HCT116 (cell line): ENCODE data around the gene AOC1. TPM values are rescaled to one million over a fixed set of nuclear protein-coding genes. Genes with fewer than 3 reads are reported as not detected.

ENCODE experiments used
- ATAC-seq: fragments of 200-7000 bp; cut with Tn5 transposase; 2 replicates; pipeline ENCODE4 v1.9.1; 2020; ENCODE audit warnings: mild to moderate bottlenecking, moderate library complexity
- BruUV-seq: library from RNA; stranded (reverse); fragments of 400-500 nt; replicated peaks from 2 replicates; lab custom pipeline; 2021; lab: Mats Ljungman, UMichigan
- CTCF ChIA-PET: fragments of 300-600 bp; sonication (Branson Sonifier 250); formaldehyde crosslinking; loops from one replicate; lab custom pipeline; 2021; ENCODE audit warnings: antibody characterized with exemption; lab: Charles Lee
- POLR2A ChIA-PET: fragments of 300-600, 350-600 bp; sonication (Branson Sonifier 250); formaldehyde crosslinking; loops from one replicate; lab custom pipeline; 2021; ENCODE audit warnings: antibody characterized with exemption; lab: Charles Lee
- RAD21 ChIA-PET, 2 experiments: fragments of 300-600 bp; sonication (Branson Sonifier 250); formaldehyde crosslinking; loops; one replicate each; lab custom pipeline; 2023; ENCODE audit warnings: low total read pairs in 2 of 2; ENCODE audit not compliant: uncharacterized antibody in 2 of 2, unreplicated experiment in 2 of 2, low non-redundant PET in 1 of 2; lab: Charles Lee
- DNase-seq: peaks from one replicate; pipeline ENCODE4 v3.0.0-alpha.2; 2010; ENCODE audit warnings: low read depth, low spot score
- H2AFZ ChIP-seq: fragments of 200-600 bp; shearing (Covaris generic), sonication (generic); 2 replicates; pipeline ENCODE4 v1.6.1; 2017; ENCODE audit warnings: low read depth, mixed run types, mixed read lengths, antibody characterized with exemption, low read length; ENCODE audit not compliant: poor library complexity, severe bottlenecking
- H3K27ac ChIP-seq: 2 replicates; pipeline ENCODE4 v1.5.1; 2012; ENCODE audit warnings: low read depth, low read length
- H3K27me3 ChIP-seq: fragments of 200-600 bp; sonication (generic); 2 replicates; pipeline ENCODE4 v1.6.1; 2016; ENCODE audit warnings: mixed run types, low read length, mixed read lengths; ENCODE audit not compliant: insufficient read depth
- H3K36me3 ChIP-seq, 2 experiments: fragments of 200-500 bp in 1 of 2; fragments of 200-600 bp in 1 of 2; sonication (Bioruptor generic) in 1 of 2; sonication (generic) in 1 of 2; 2 replicates each; pipeline versions ENCODE4 v1.5.1 to v1.6.1; 2014 to 2016; ENCODE audit warnings: low read length in 2 of 2, inconsistent platforms in 1 of 2, mixed read lengths in 1 of 2, mixed run types in 1 of 2; ENCODE audit not compliant: insufficient read depth in 2 of 2, control insufficient read depth in 1 of 2
- H3K4me1 ChIP-seq, 2 experiments: fragments of 200-600 bp in 1 of 2; sonication (generic) in 1 of 2; 2 replicates each; pipeline versions ENCODE4 v1.5.1 to v1.6.1; 2012 to 2017; ENCODE audit warnings: low read length in 2 of 2, inconsistent platforms in 1 of 2, mild to moderate bottlenecking in 1 of 2, mixed read lengths in 1 of 2, mixed run types in 1 of 2, moderate library complexity in 1 of 2; ENCODE audit not compliant: insufficient read depth in 2 of 2, control insufficient read depth in 1 of 2
- H3K4me2 ChIP-seq: fragments of 200-600 bp; sonication (generic); 2 replicates; pipeline ENCODE4 v1.6.1; 2017; ENCODE audit warnings: mixed run types, low read length, mixed read lengths
- H3K4me3 ChIP-seq, 2 experiments: fragments of 200-600 bp in 1 of 2; sonication (generic) in 1 of 2; replicated peaks in 1 of 2; 2 replicates each; pipeline ENCODE4 v1.5.1; 2011 to 2016; ENCODE audit warnings: low read length in 2 of 2, control low read depth in 1 of 2, low read depth in 1 of 2, mild to moderate bottlenecking in 1 of 2, mixed read lengths in 1 of 2, mixed run types in 1 of 2
- H3K79me2 ChIP-seq: fragments of 200-600 bp; sonication (generic); 2 replicates; pipeline ENCODE4 v1.6.1; 2017; ENCODE audit warnings: mild to moderate bottlenecking, mixed run types, low read length, moderate library complexity, mixed read lengths; ENCODE audit not compliant: insufficient read depth
- H3K9ac ChIP-seq: fragments of 200-600 bp; sonication (generic); 2 replicates; pipeline ENCODE4 v1.6.1; 2016; ENCODE audit warnings: low read length, mixed read lengths
- H3K9me2 ChIP-seq: fragments of 200-600 bp; sonication (generic), shearing (Covaris generic); 2 replicates; pipeline ENCODE4 v1.6.1; 2017; ENCODE audit warnings: mixed run types, mild to moderate bottlenecking, moderate library complexity; ENCODE audit not compliant: insufficient read depth
- H3K9me3 ChIP-seq, 2 experiments: fragments of 200-500 bp in 1 of 2; fragments of 200-600 bp in 1 of 2; sonication (Bioruptor generic) in 1 of 2; sonication (generic) in 1 of 2; 2 replicates each; pipeline ENCODE4 v1.6.1; 2014 to 2017; ENCODE audit warnings: low read length in 2 of 2, mixed read lengths in 2 of 2, inconsistent platforms in 1 of 2, low read depth in 1 of 2, mild to moderate bottlenecking in 1 of 2, mixed run types in 1 of 2, moderate library complexity in 1 of 2; ENCODE audit not compliant: control insufficient read depth in 1 of 2, insufficient read depth in 1 of 2
- H4K20me1 ChIP-seq: fragments of 200-600 bp; sonication (generic), shearing (Covaris generic); 2 replicates; pipeline ENCODE4 v1.6.1; 2017; ENCODE audit warnings: mixed run types, mild to moderate bottlenecking, moderate library complexity; ENCODE audit not compliant: insufficient read depth
- CEBPB ChIP-seq: IDR thresholded peaks from 2 replicates; pipeline ENCODE4 v1.6.1; 2012; ENCODE audit warnings: low read depth
- CTCF ChIP-seq, 3 experiments: fragments of 200-600 bp in 1 of 3; sonication (generic) in 1 of 3; IDR thresholded peaks in 2 of 3; conservative IDR thresholded peaks in 1 of 3; 2 replicates each; pipeline ENCODE4 v1.5.1; 2012 to 2017; ENCODE audit warnings: low read depth in 2 of 3, low read length in 2 of 3, antibody characterized with exemption in 1 of 3, borderline replicate concordance in 1 of 3, control low read depth in 1 of 3, mild to moderate bottlenecking in 1 of 3, mixed read lengths in 1 of 3, mixed run types in 1 of 3, moderate library complexity in 1 of 3; ENCODE audit not compliant: insufficient read depth in 1 of 3
- EZH2phosphoT487 ChIP-seq: fragments of 200-600 bp; IDR thresholded peaks from 2 replicates; pipeline ENCODE4 v1.6.1; 2018; ENCODE audit warnings: antibody characterized with exemption, borderline replicate concordance
- JUND ChIP-seq: IDR thresholded peaks from 2 replicates; pipeline ENCODE4 v1.6.1; 2012
- POLR2A ChIP-seq: IDR thresholded peaks from 2 replicates; pipeline ENCODE4 v1.7.0; 2011; ENCODE audit warnings: borderline replicate concordance; ENCODE audit not compliant: insufficient read depth, insufficient read length; ENCODE audit errors: extremely low read depth
- POLR2AphosphoS5 ChIP-seq: IDR thresholded peaks from 2 replicates; pipeline ENCODE4 v1.6.1; 2011; ENCODE audit warnings: mild to moderate bottlenecking, low read depth, low read length, moderate library complexity
- RAD21 ChIP-seq: IDR thresholded peaks from 2 replicates; pipeline ENCODE4 v1.6.1; 2012; ENCODE audit warnings: low read depth, mild to moderate bottlenecking
- SIN3A ChIP-seq: IDR thresholded peaks from 2 replicates; pipeline ENCODE4 v1.6.1; 2012; ENCODE audit warnings: low read depth
- SP1 ChIP-seq: IDR thresholded peaks from 2 replicates; pipeline ENCODE4 v1.6.1; 2012; ENCODE audit warnings: low read depth
- YY1 ChIP-seq: IDR thresholded peaks from 2 replicates; pipeline ENCODE4 v1.6.1; 2011; ENCODE audit warnings: low read length, low read depth, moderate library complexity, mild to moderate bottlenecking; ENCODE audit not compliant: insufficient replicate concordance; ENCODE audit errors: extremely low read depth
- ZBTB33 ChIP-seq: IDR thresholded peaks from 2 replicates; pipeline ENCODE4 v1.6.1; 2011; ENCODE audit warnings: mild to moderate bottlenecking, low read length, moderate library complexity; ENCODE audit not compliant: insufficient replicate concordance; ENCODE audit errors: extremely low read depth
- ZFX ChIP-seq: fragments of 450-650 bp; IDR thresholded peaks from 2 replicates; pipeline ENCODE4 v1.6.1; 2017
- ZNF274 ChIP-seq: fragments of 200-500 bp; sonication (Bioruptor generic); IDR thresholded peaks from 2 replicates; pipeline ENCODE4 v1.6.1; 2014; ENCODE audit warnings: mild to moderate bottlenecking, low read depth, low read length, inconsistent platforms
- intact Hi-C: fragments of 100-400 bp; cut with micrococcal nuclease; formaldehyde crosslinking; loops from 2 replicates; pipeline ENCODE4 v1.10.0; 2022
- total RNA-seq: library from RNA; stranded (reverse); gene quantifications from one replicate; pipeline ENCODE4 v1.2.1, GENCODE V29; 2021; ENCODE audit not compliant: unreplicated experiment
- TF ChIP-seq, protein P1 (sequence below): IDR thresholded peaks from 2 replicates; pipeline ENCODE4 v1.6.1; 2012

The AOC1 gene
- total RNA-seq, 1 experiment from 2014 or later, result 0.37 TPM

DNA sequence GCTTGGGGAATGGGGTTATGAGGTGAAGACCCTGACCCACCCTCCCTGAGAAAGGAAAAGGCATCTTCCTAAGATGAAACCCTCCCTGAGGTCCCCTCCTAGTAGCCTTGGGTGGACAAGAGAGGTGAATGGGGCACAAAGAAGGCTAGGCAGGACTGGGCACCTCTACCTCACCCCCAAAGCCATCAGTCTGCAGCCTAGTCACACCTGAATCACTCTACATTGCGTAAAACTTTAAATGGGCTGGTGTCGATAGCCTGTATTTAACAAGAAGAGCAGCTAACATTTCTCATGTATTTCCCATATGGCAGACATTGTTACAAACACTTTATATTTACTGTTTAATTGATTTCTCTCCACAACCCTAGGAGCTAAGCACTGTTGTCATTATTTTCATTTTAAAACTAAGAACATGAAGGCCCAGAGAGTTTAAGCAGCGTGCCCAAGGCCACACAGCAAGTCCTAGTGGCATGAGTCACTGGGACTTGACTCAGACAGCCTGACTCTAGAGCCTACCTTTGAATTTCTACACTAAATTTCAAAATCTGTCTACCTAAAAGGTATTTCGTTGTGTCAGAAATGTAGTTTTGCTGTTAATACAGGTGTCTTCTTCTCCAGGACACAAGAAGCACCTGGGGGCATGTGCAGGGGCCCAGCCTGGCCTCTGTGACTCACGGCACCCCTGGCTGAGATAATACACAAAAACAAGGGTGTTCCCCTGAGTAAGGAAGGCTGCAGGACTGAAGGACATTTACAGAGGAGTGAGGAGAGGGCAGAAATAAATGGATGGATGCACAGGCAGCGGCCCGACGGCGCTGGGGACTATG is 3.4 kb downstream of the AOC1 start:
- CTCF ChIA-PET, result no interaction called here

More for the DNA sequence above, 3.4 kb downstream of the AOC1 start:
- no peaks in the 10 kb centered on the region for H3K9me3 ChIP-seq
- no peaks in the 10 kb centered on the region for H3K36me3 ChIP-seq
- no peak for TF ChIP-seq SP1
- TF ChIP-seq SIN3A, result no peak
- no peak for TF ChIP-seq YY1
- TF ChIP-seq CEBPB, result no peak
- TF ChIP-seq ZBTB33, result no peak
- no peak for TF ChIP-seq JUND
- TF ChIP-seq ZNF274, result no peak
- no peak for TF ChIP-seq RAD21
- no peak for TF ChIP-seq POLR2AphosphoS5
- no peak for TF ChIP-seq CTCF (IDR thresholded peaks at IDR 0.05 in 2 of 3, conservative IDR thresholded peaks at IDR 0.05 in 1 of 3; ENCODE audit: borderline replicate concordance in 1 of 3, insufficient read depth in 1 of 3, low read depth in 2 of 3, low read length in 2 of 3)
- TF ChIP-seq, protein P1, sequence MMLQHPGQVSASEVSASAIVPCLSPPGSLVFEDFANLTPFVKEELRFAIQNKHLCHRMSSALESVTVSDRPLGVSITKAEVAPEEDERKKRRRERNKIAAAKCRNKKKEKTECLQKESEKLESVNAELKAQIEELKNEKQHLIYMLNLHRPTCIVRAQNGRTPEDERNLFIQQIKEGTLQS, result no peak
- TF ChIP-seq EZH2phosphoT487, result no peak
- TF ChIP-seq POLR2A, result no peak
- TF ChIP-seq ZFX, result no peak
- RAD21 ChIA-PET, result no interaction called here
- H3K9me2 ChIP-seq, result no peaks in the 10 kb centered on the region
- H3K4me2 ChIP-seq, result no peak overlapping the region
- peaks cover 18% of the 10 kb centered on the region; the same call in 1 of the 2 replicates for H3K27me3 ChIP-seq
- H3K4me3 ChIP-seq, result no peak overlapping the region
- H4K20me1 ChIP-seq, result no peaks in the 10 kb centered on the region
- intact Hi-C loops, result no loop called here
- no TSS peak for BruUV-seq
- H3K4me1 ChIP-seq, result no peaks in the 10 kb centered on the region
- no peak overlapping the region for H2AFZ ChIP-seq
- DNase-seq, result no peak
- no peak overlapping the region for H3K27ac ChIP-seq
- POLR2A ChIA-PET, result no interaction called here
- no peak overlapping the region for H3K9ac ChIP-seq
- no peak for ATAC-seq
- H3K79me2 ChIP-seq, result no peaks in the 10 kb centered on the region
